SK-N-SH treated with all-trans-retinoic acid at 6 μM for 48 hours (cell line): Measurements from ENCODE around the gene FRMD4A.

ENCODE experiments used
- ARNTL ChIP-seq: fragments of 450-650 bp; formaldehyde crosslinking; IDR thresholded peaks from 2 replicates; pipeline ENCODE4 v1.5.0; 2020; ENCODE audit warnings: low read depth, mild to moderate bottlenecking, moderate library complexity, borderline replicate concordance
- CSDC2 ChIP-seq: fragments of 250-450 bp; sonication (Bioruptor Pico); IDR thresholded peaks from 2 replicates; pipeline ENCODE4 v1.5.0; 2020; ENCODE audit warnings: mild to moderate bottlenecking, moderate library complexity
- SNAI2 ChIP-seq: fragments of 250-450 bp; sonication (Bioruptor Pico); IDR thresholded peaks from 2 replicates; pipeline ENCODE4 v1.5.0; 2020; ENCODE audit warnings: mild to moderate bottlenecking, moderate library complexity
- ZC3H10 ChIP-seq: fragments of 250-450 bp; sonication (Bioruptor Pico); IDR thresholded peaks from 2 replicates; pipeline ENCODE4 v1.5.1; 2021; ENCODE audit warnings: mild to moderate bottlenecking, moderate library complexity
- TF ChIP-seq, protein P1 (sequence below): fragments of 250-450 bp; sonication (Bioruptor Pico); IDR thresholded peaks from 2 replicates; pipeline ENCODE4 v1.8.0; 2020; ENCODE audit warnings: mild to moderate bottlenecking, moderate library complexity, borderline replicate concordance

DNA sequence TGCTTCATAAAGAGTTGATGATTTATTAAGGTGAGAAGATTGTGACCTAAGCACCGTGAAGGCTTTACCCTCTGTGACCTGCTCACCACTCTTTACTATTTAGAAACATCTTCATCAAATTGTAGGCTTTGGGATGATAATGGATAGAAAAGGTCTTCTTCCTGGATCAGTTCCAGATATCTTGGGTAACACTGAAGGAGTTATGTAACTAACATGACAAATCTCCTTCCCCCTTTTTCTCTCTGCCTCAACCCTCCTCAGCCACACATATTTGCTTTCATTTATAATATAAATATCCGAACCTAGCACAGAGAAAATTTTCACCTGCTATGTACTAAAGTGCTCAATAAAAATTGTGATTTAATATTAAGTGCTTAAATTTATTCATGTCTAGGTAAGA lies 151.5 kb downstream of the FRMD4A start:
- TF ChIP-seq ZC3H10 (CRISPR knock-in tag) = no peak
- TF ChIP-seq, protein P1, sequence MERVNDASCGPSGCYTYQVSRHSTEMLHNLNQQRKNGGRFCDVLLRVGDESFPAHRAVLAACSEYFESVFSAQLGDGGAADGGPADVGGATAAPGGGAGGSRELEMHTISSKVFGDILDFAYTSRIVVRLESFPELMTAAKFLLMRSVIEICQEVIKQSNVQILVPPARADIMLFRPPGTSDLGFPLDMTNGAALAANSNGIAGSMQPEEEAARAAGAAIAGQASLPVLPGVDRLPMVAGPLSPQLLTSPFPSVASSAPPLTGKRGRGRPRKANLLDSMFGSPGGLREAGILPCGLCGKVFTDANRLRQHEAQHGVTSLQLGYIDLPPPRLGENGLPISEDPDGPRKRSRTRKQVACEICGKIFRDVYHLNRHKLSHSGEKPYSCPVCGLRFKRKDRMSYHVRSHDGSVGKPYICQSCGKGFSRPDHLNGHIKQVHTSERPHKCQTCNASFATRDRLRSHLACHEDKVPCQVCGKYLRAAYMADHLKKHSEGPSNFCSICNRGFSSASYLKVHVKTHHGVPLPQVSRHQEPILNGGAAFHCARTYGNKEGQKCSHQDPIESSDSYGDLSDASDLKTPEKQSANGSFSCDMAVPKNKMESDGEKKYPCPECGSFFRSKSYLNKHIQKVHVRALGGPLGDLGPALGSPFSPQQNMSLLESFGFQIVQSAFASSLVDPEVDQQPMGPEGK = no peak
- TF ChIP-seq CSDC2 = no peak
- TF ChIP-seq SNAI2 (CRISPR knock-in tag) = no peak
- TF ChIP-seq ARNTL (CRISPR knock-in tag) = no peak
